K562 (cell line): ENCODE results near the gene SERINC5.

Source experiments
- CHD2 ChIP-seq: IDR thresholded peaks from 2 replicates; pipeline ENCODE4 v1.6.1; 2011; ENCODE audit warnings: low read depth, low read length
- CTCF ChIP-seq, 3 experiments: IDR thresholded peaks in 2 of 3; conservative IDR thresholded peaks in 1 of 3; 2 replicates each; pipeline ENCODE4 v1.5.1; 2011 to 2012; ENCODE audit warnings: low read length in 3 of 3, mild to moderate bottlenecking in 3 of 3, control low read depth in 2 of 3, improper control_type of control experiment in 1 of 3, inconsistent platforms in 1 of 3, low read depth in 1 of 3, mixed read lengths in 1 of 3, moderate library complexity in 1 of 3; ENCODE audit not compliant: insufficient read depth in 2 of 3
- IRF1 ChIP-seq: sonication (generic); formaldehyde crosslinking; IDR thresholded peaks from 2 replicates; pipeline ENCODE4 v1.8.0; 2022; ENCODE audit warnings: missing genetic modification reagents, mild to moderate bottlenecking, borderline replicate concordance
- IRF9 ChIP-seq: fragments of 450-650 bp; IDR thresholded peaks from 2 replicates; pipeline ENCODE4 v1.6.1; 2016; ENCODE audit warnings: missing biosample characterization, missing genetic modification characterization
- MXI1 ChIP-seq: IDR thresholded peaks from 2 replicates; pipeline ENCODE4 v1.6.1; 2011; ENCODE audit warnings: low read depth, mild to moderate bottlenecking, improper control_type of control experiment, low read length
- PML ChIP-seq: IDR thresholded peaks from 2 replicates; pipeline ENCODE4 v1.6.1; 2012; ENCODE audit warnings: low read length, inconsistent platforms
- SMARCA5 ChIP-seq: fragments of 450-650 bp; IDR thresholded peaks from 2 replicates; pipeline ENCODE4 v1.6.1; 2016
- ZSCAN29 ChIP-seq: fragments of 450-650 bp; IDR thresholded peaks from 2 replicates; pipeline ENCODE4 v1.6.1; 2017

GRCh38 chr5:80198920-80199319 lies 56.9 kb downstream of the SERINC5 start:
- TF ChIP-seq SMARCA5 (no peak), CTCF (IDR thresholded peaks at IDR 0.05 in 2 of 3, conservative IDR thresholded peaks at IDR 0.05 in 1 of 3; ENCODE audit: insufficient read depth in 2 of 3, low read depth in 1 of 3, low read length in 3 of 3) (no peak), ZSCAN29 (no peak), MXI1 (no peak), CHD2 (no peak), IRF9 (tag) (no peak), PML (no peak), IRF1 (CRISPR knock-in tag) (no peak)
